Activated T-cell treated with anti-CD3 and anti-CD28 coated beads, Interleukin-2, amount 50 U/mL, for 72 hours (primary cell): Measurements from ENCODE around the gene ZNF786. TPM values are rescaled to one million over a fixed set of nuclear protein-coding genes. Genes with fewer than 3 reads are reported as not detected.
"Not testable (repeated sequence)": the region's sequence is repeated elsewhere in the genome, so short reads cannot be mapped to it uniquely, and the experiment has no call there.

Experiments
- ATAC-seq, 2 donors: fragments of 150-1000 bp; cut with Tn5 transposase; replicated peaks in 1 of 2; 2 replicates each; pipeline ENCODE4 v1.10.0; 2021; ENCODE audit warnings: moderate library complexity in 2 of 2, mild to moderate bottlenecking in 1 of 2
- DNase-seq, 2 donors: peaks; one replicate each; pipeline ENCODE4 v3.0.0; 2021 to 2022; ENCODE audit warnings: mixed read lengths in 1 of 2
- H3K27ac Mint-ChIP-seq: one replicate; pipeline ENCODE4 v1.8.0; 2022; ENCODE audit warnings: mild to moderate bottlenecking, moderate library complexity, mixed read lengths
- H3K27me3 Mint-ChIP-seq: one replicate; pipeline ENCODE4 v1.8.0; 2022; ENCODE audit warnings: low read depth, mixed read lengths
- H3K36me3 Mint-ChIP-seq, 2 donors: one replicate each; pipeline ENCODE4 v1.8.0; 2022; ENCODE audit warnings: mixed read lengths in 2 of 2, mild to moderate bottlenecking in 1 of 2; ENCODE audit not compliant: insufficient read depth in 2 of 2
- H3K4me1 Mint-ChIP-seq: one replicate; pipeline ENCODE4 v1.8.0; 2022; ENCODE audit warnings: low read depth, mixed read lengths
- H3K4me3 Mint-ChIP-seq, 2 donors: one replicate each; pipeline ENCODE4 v1.8.0; 2022; ENCODE audit warnings: mild to moderate bottlenecking in 2 of 2, mixed read lengths in 2 of 2, moderate library complexity in 2 of 2
- H3K9me3 Mint-ChIP-seq, 2 donors: one replicate each; pipeline ENCODE4 v1.8.0; 2022; ENCODE audit warnings: mixed read lengths in 2 of 2
- total RNA-seq, 2 donors: library from RNA; stranded (reverse); gene quantifications; one replicate each; pipeline ENCODE4 v1.2.3, GENCODE V29; 2022

The ZNF786 gene
- total RNA-seq, 2 donors from 2014 or later = 5.6 to 7.3 TPM

- Mint-ChIP-seq H3K36me3 (no peaks in the 10 kb centered on the region), H3K27me3 (no peaks in the 10 kb centered on the region), H3K4me1 (peaks cover 9% of the 10 kb centered on the region), H3K4me3 (no peak overlapping the region), H3K9me3 (no peaks in the 10 kb centered on the region), H3K27ac (no peak overlapping the region)
- DNase-seq = no peak
- no peak for ATAC-seq
Observed at GRCh38 chr7:149102666-149103065, 12.1 kb upstream of the ZNF786 start.

DNA sequence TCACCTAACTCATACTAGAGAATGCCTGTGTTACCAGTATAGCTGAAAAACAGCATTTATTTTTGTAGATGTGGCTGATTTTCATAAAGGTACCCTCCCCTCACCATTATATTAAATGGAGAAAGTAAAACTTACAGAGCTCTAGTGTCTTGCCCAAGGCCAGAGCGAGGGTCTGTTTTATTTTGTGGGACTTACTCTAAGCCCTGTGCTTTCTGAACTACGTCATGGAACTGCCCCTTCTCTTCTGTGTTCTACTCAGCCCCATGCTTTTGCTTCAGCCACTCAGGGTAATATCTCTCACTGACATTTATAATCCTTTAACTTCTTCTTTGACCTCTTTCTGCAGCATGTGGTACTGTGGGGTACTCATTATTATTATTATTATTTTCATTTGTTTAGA is 10.3 kb upstream of the ZNF786 start:
- no peaks in the 10 kb centered on the region for H3K27me3 Mint-ChIP-seq
- no peak for DNase-seq
- no peak for ATAC-seq
- H3K27ac Mint-ChIP-seq = no peak overlapping the region
- H3K9me3 Mint-ChIP-seq = no peaks in the 10 kb centered on the region
- peaks cover 9% of the 10 kb centered on the region for H3K4me1 Mint-ChIP-seq
- no peaks in the 10 kb centered on the region for H3K36me3 Mint-ChIP-seq
- no peak overlapping the region for H3K4me3 Mint-ChIP-seq

- Mint-ChIP-seq H3K9me3 (no peaks in the 10 kb centered on the region), H3K4me1 (peaks cover 9% of the 10 kb centered on the region), H3K27ac (no peak overlapping the region), H3K27me3 (no peaks in the 10 kb centered on the region), H3K36me3 (no peaks in the 10 kb centered on the region), H3K4me3 (no peak overlapping the region)
- no peak for DNase-seq
- ATAC-seq = no peak
Observed at GRCh38 chr7:149099058-149099457, 8.5 kb upstream of the ZNF786 start.

DNA sequence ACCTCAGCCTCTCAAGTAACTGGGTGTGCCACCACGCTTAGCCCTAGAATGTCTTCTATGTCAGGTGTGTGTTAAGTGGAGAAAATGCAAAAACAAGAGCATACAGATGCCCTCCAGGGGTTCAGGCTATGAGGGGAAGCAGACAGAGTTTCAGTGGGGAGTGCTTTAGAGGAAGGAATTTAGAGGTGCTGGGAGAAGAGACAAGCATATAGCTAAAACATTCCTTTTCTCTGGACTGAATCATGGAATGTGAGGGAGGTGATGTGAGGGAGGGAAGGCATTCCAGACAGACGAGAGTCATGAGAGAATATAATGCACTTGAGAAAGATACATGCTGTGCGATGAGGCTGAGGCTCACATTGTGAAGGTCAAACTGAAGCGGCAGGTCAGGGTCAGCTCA is 6.6 kb upstream of the ZNF786 start:
- Mint-ChIP-seq H3K4me1 (peaks cover 5% of the 10 kb centered on the region), H3K4me3 (no peak overlapping the region), H3K36me3 (no peaks in the 10 kb centered on the region), H3K27ac (no peak overlapping the region), H3K27me3 (no peaks in the 10 kb centered on the region), H3K9me3 (no peaks in the 10 kb centered on the region)
- no peak for ATAC-seq
- DNase-seq = no peak

DNA sequence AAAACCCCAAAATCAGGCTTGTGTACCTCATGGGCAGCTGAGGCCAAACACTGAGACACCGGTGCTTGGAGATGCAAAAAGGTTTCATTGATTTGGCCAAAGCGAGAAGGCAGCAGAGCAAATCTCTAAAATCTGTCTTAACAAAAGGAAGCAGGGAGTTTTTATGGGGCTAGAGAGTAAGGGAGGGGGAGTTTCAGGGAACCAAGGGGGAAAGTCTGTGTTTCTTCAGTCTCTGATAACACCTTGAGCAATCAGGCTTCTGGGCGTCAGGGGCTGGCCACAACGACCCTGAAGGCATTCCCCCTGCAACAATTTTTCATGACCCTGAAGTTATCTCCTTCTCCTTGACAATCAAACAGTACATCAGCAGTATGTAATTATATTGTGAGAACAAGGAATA is 2.7 kb upstream of the ZNF786 start:
- peaks cover 1 to 2% of the 10 kb centered on the region in 2 donors for H3K36me3 Mint-ChIP-seq
- H3K4me1 Mint-ChIP-seq = peaks cover 24% of the 10 kb centered on the region
- no peaks in the 10 kb centered on the region for H3K27me3 Mint-ChIP-seq
- H3K9me3 Mint-ChIP-seq = no peaks in the 10 kb centered on the region
- ATAC-seq (no peak), DNase-seq (no peak)
- H3K27ac Mint-ChIP-seq = no peak overlapping the region
- no peak overlapping the region for H3K4me3 Mint-ChIP-seq

DNA sequence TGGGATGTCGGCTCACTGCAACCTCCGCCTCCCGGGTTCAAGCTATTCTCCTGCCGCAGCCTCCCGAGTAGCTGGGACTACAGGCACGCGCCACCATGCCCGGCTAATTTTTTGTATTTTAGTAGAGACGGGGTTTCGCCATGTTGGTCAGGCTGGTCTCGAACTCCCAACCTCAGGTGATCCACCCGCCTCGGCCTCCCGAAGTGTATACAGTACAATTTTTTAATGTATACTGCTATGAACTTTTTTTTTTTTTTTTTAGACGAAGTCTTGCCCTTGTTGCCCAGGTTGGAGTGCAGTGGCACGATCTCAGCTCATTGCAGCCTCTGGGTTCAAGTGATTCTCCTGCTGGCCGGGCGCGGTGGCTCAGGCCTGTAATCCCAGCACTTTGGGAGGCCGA is 1.7 kb upstream of the ZNF786 start:
- not testable (repeated sequence) for DNase-seq, H3K36me3 Mint-ChIP-seq, H3K27ac Mint-ChIP-seq, ATAC-seq, H3K9me3 Mint-ChIP-seq, H3K27me3 Mint-ChIP-seq
- H3K4me3 Mint-ChIP-seq = peak overlapping the region in 1 of 2 donors; percentile 68
- H3K4me1 Mint-ChIP-seq = peaks cover 24% of the 10 kb centered on the region

DNA sequence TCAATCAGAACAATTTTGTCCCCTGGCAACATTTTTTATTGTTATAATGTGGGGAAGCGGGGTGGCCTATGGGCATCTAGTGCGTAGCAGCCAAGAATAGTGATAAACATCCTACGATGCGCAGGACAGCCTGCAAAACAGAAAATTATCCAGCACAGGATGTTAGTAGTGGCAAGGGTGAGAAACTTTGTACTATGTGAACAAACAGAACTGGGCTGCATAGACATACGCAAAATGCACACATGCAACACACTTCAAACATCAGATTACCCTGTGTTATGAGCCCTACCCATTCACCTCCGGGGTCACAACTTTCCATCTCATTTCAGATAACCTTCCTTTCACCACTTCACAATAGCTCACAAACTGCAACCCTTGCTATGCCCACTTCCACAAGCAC is 3.1 kb downstream of the ZNF786 start:
- H3K27ac Mint-ChIP-seq = no peak overlapping the region
- H3K36me3 Mint-ChIP-seq = peaks cover 4 to 18% of the 10 kb centered on the region in 2 donors
- no peaks in the 10 kb centered on the region for H3K27me3 Mint-ChIP-seq
- ATAC-seq (no peak), DNase-seq (no peak)
- H3K9me3 Mint-ChIP-seq = peaks cover 5 to 7% of the 10 kb centered on the region in 2 donors
- H3K4me3 Mint-ChIP-seq = no peak overlapping the region
- H3K4me1 Mint-ChIP-seq = peaks cover 28% of the 10 kb centered on the region

DNA sequence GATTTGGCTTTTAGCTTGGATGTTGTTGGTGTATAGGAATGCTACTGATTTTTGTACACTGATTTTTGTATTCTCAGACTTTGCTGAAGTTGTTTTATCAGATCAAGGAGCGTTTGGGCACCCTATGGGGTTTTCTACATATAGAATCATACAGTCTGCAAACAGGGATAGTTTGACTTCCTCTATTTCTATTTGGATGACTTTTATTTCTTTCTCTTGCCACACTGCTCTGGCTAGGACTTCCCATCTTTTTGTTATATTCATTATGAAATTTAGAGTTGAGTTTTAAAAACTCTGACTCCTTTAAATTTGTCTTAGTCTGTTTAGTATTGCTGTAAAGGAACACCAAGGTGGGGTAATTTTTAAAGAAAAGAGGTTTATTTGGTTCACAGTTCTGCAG is 4.7 kb downstream of the ZNF786 start:
- no peak for DNase-seq
- Mint-ChIP-seq H3K4me3 (no peak overlapping the region), H3K27ac (no peak overlapping the region)

DNA sequence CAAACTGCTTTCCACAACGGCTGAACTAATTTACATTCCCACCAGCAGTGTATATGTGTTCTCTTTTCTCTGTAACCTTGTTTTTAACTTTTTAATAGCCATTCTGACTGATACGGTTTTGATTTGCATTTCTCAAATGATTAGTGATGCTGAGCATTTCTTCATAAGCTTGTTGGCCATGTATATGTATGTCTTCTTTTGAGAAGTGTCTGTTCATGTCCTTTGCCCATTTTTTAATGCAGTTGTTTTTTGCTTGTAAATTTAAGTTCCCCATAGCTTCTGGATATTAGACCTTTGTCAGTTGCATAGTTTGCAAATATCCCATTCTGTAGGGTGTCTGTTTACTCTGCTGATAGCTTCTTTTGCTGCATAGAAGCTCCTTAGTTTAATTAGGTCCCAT is 6.1 kb downstream of the ZNF786 start:
- no peak for DNase-seq
- no peak for ATAC-seq
- Mint-ChIP-seq H3K4me3 (no peak overlapping the region), H3K27me3 (no peaks in the 10 kb centered on the region), H3K9me3 (peaks cover 5 to 7% of the 10 kb centered on the region in 2 donors), H3K4me1 (peaks cover 15% of the 10 kb centered on the region), H3K27ac (no peak overlapping the region), H3K36me3 (peaks cover 3 to 16% of the 10 kb centered on the region in 2 donors)

More for the DNA sequence above, 4.7 kb downstream of the ZNF786 start:
- peaks cover 5 to 7% of the 10 kb centered on the region in 2 donors for H3K9me3 Mint-ChIP-seq
- H3K4me1 Mint-ChIP-seq = peaks cover 23% of the 10 kb centered on the region
- no peak for ATAC-seq
- H3K27me3 Mint-ChIP-seq = no peaks in the 10 kb centered on the region
- H3K36me3 Mint-ChIP-seq = peaks cover 4 to 18% of the 10 kb centered on the region in 2 donors

DNA sequence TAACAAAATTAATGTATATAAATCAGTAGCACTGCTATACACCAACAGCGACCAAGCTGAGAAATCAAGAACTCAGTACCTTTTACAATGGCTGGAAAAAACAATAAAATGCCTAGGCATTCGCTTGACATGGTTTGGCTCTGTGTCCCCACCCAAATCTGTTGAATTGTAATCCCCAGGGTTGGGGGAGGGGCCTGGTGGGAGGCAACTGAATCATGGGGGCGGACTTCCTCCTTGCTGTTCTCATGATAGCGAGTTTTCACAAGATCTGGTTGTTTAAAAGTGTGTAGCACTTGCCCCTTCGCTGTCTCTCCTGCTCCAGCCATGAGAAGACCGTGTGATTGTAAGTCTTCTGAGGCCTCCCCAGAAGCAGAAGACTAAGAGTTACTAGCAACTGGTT is 8.6 kb downstream of the ZNF786 start:
- H3K4me3 Mint-ChIP-seq = no peak overlapping the region
- peaks cover 9% of the 10 kb centered on the region for H3K4me1 Mint-ChIP-seq
- DNase-seq (no peak), ATAC-seq (no peak)
- peaks cover 3 to 19% of the 10 kb centered on the region in 2 donors for H3K36me3 Mint-ChIP-seq
- no peak overlapping the region for H3K27ac Mint-ChIP-seq
- H3K27me3 Mint-ChIP-seq = no peaks in the 10 kb centered on the region
- H3K9me3 Mint-ChIP-seq = peaks cover 5 to 7% of the 10 kb centered on the region in 2 donors

DNA sequence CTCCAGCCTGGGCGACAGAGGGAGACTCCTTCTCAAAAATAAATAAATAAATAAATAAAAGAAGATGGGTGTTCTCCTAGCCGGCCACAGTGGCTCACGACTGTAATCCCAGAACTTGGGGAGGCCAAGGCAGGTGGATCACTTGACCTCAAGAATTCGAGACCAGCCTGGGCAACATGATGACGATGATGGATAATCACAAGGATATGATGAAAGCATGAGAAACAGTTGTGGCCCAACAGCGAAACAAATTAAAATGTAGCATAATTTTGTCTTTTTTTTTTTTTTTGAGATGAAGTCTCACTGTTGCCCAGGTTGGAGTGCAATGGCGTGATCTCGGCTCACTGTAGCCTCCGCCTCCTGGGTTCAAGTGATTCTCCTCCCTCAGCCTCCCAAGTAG is 12.9 kb downstream of the ZNF786 start:
- Mint-ChIP-seq H3K4me3 (no peak overlapping the region), H3K4me1 (no peaks in the 10 kb centered on the region), H3K36me3 (peaks cover 0 to 7% of the 10 kb centered on the region in 2 donors), H3K9me3 (no peaks in the 10 kb centered on the region), H3K27me3 (no peaks in the 10 kb centered on the region), H3K27ac (no peak overlapping the region)
- ATAC-seq = no peak
- DNase-seq = no peak

DNA sequence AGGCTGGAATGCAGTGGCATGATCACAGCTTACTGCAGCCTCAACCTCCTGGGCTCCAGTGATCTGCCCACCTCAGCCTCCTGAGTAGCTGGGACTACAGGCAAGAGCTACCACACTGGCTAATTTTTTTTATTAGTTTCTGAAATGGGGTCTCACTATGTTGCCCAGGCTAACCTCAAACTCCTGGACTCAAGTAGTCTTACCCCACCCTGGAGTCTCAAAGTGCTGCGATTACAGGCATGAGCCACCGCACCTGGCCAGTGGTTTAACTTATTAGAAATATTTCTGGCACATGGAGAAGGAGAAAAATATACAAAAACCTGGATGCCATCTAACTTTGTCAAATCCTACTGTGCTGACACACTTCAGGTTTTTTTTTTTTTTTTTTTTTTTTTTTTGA is 15.2 kb downstream of the ZNF786 start:
- H3K27ac Mint-ChIP-seq = no peak overlapping the region
- no peak for DNase-seq
- H3K36me3 Mint-ChIP-seq = peaks cover 0 to 12% of the 10 kb centered on the region in 2 donors
- no peaks in the 10 kb centered on the region for H3K27me3 Mint-ChIP-seq
- no peaks in the 10 kb centered on the region for H3K4me1 Mint-ChIP-seq
- H3K9me3 Mint-ChIP-seq = no peaks in the 10 kb centered on the region
- no peak overlapping the region for H3K4me3 Mint-ChIP-seq
- ATAC-seq = no peak

DNA sequence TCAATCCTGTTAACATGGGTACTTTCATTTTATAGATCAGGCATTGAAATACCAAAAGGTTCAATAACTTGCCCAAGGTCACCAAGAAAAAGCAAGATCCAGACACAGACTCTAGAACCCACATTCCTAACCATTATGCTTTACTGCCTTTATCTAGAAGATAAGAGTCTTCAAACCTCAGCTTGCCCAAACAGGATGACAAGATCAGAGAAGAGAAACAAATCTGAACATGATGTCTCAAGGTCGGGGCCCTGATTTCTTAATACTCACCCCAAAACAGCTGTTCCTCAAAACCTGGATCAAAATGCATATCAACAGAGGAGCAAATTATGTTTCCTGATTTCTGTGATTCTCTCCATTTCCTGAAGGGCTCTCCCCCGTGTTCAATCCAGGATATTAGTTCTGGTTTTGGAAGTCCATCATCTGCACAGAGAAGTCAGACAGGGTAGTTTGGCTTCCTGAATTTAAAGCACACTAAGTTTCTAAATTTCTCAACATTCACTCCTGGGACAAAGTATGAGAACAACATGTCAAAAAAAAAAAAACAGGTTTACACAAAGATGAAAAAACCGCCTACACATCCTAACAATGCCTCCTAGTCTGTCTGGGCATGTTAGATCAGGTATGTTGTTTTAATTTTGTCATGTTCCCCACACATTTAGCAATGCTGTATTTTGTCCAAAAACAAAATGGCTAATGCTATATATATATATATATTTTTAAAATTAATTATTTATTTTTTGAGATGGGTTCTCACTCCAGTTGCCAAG is 16.2 kb downstream of the ZNF786 start:
- Mint-ChIP-seq H3K27me3 (no peaks in the 10 kb centered on the region), H3K27ac (peak overlapping the region; percentile 1), H3K9me3 (no peaks in the 10 kb centered on the region), H3K36me3 (peaks cover 0 to 13% of the 10 kb centered on the region in 2 donors), H3K4me1 (no peaks in the 10 kb centered on the region), H3K4me3 (no peak overlapping the region)
- ATAC-seq = no peak
- DNase-seq = no peak

GRCh38 chr7:149072438-149072775 is 18.1 kb downstream of the ZNF786 start:
- Mint-ChIP-seq H3K27me3 (no peaks in the 10 kb centered on the region), H3K4me1 (no peaks in the 10 kb centered on the region), H3K4me3 (peak overlapping the region in 1 of 2 donors; percentile 68), H3K9me3 (no peaks in the 10 kb centered on the region), H3K27ac (no peak overlapping the region), H3K36me3 (peaks cover 0 to 11% of the 10 kb centered on the region in 2 donors)
- DNase-seq (no peak), ATAC-seq (no peak)
